Measurements from ENCODE around the gene NEK11.

GRCh38 chr3:131047582-131047981 is 20.9 kb downstream of the NEK11 start:
- TF ChIP-seq TAF1 (IDR thresholded peaks at IDR 0.05; ENCODE audit: borderline replicate concordance, low read depth, low read length) (no peak), POLR2AphosphoS5 (IDR thresholded peaks at IDR 0.05; ENCODE audit: low read depth, low read length) (no peak)
